Liver (tissue), 9 donors: Measurements from ENCODE around the gene DAD1. TPM values are rescaled to one million over a fixed set of nuclear protein-coding genes. Genes with fewer than 3 reads are reported as not detected.
"Not testable (repeated sequence)": the region's sequence is repeated elsewhere in the genome, so short reads cannot be mapped to it uniquely, and the experiment has no call there.

Experiments used
- DNase-seq: peaks from one replicate; pipeline ENCODE4 v3.0.0-alpha.2; 2017; ENCODE audit warnings: low spot score
- H3K27ac ChIP-seq, 2 donors: one replicate each; pipeline ENCODE4 v1.7.0; 2013; ENCODE audit warnings: inconsistent platforms in 2 of 2, low read length in 2 of 2, control low read depth in 1 of 2, low read depth in 1 of 2, mild to moderate bottlenecking in 1 of 2
- H3K27me3 ChIP-seq, 4 donors: one replicate each; pipeline versions ENCODE4 v1.6.1 to v1.7.0; 2013; ENCODE audit warnings: low read length in 3 of 4, inconsistent platforms in 1 of 4, mild to moderate bottlenecking in 1 of 4, moderate library complexity in 1 of 4; ENCODE audit not compliant: control insufficient read depth in 4 of 4, insufficient read depth in 4 of 4
- H3K36me3 ChIP-seq, 4 donors: one replicate each; pipeline versions ENCODE4 v1.6.1 to v1.7.0; 2013; ENCODE audit warnings: low read length in 3 of 4, mild to moderate bottlenecking in 3 of 4, low read depth in 1 of 4, moderate library complexity in 1 of 4; ENCODE audit not compliant: control insufficient read depth in 4 of 4, insufficient read depth in 3 of 4
- H3K4me1 ChIP-seq, 4 donors: one replicate each; pipeline versions ENCODE4 v1.6.1 to v1.7.0; 2013; ENCODE audit warnings: low read length in 3 of 4, mild to moderate bottlenecking in 3 of 4, moderate library complexity in 1 of 4; ENCODE audit not compliant: control insufficient read depth in 4 of 4, insufficient read depth in 4 of 4
- H3K4me3 ChIP-seq, 3 donors: one replicate each; pipeline versions ENCODE4 v1.6.1 to v1.7.0; 2013; ENCODE audit warnings: low read length in 3 of 3, control low read depth in 1 of 3, low read depth in 1 of 3, mild to moderate bottlenecking in 1 of 3
- H3K9ac ChIP-seq, 2 donors: one replicate each; pipeline ENCODE4 v1.7.0; 2013; ENCODE audit warnings: low read length in 2 of 2, mild to moderate bottlenecking in 2 of 2, moderate library complexity in 2 of 2, control low read depth in 1 of 2, low read depth in 1 of 2
- H3K9me3 ChIP-seq, 4 donors: one replicate each; pipeline versions ENCODE4 v1.6.1 to v1.7.0; 2013; ENCODE audit warnings: low read length in 3 of 4; ENCODE audit not compliant: control insufficient read depth in 4 of 4
- EGR1 ChIP-seq, 2 donors: IDR thresholded peaks; 2 replicates each; pipeline ENCODE4 v1.6.1; 2016 to 2018; ENCODE audit warnings: antibody characterized with exemption in 2 of 2, low read depth in 2 of 2
- FOXA1 ChIP-seq: IDR thresholded peaks from 2 replicates; pipeline ENCODE4 v1.6.1; 2016; ENCODE audit warnings: antibody characterized with exemption
- FOXA2 ChIP-seq: IDR thresholded peaks from 2 replicates; pipeline ENCODE4 v1.6.1; 2016; ENCODE audit warnings: antibody characterized with exemption
- GABPA ChIP-seq, 2 donors: IDR thresholded peaks in 1 of 2; conservative IDR thresholded peaks in 1 of 2; 2 replicates each; pipeline ENCODE4 v1.6.1; 2016; ENCODE audit warnings: antibody characterized with exemption in 2 of 2, mild to moderate bottlenecking in 1 of 2, moderate library complexity in 1 of 2
- NR2F2 ChIP-seq: IDR thresholded peaks from 2 replicates; pipeline ENCODE4 v1.6.1; 2016; ENCODE audit warnings: antibody characterized with exemption
- RXRA ChIP-seq, 2 donors: IDR thresholded peaks; 2 replicates each; pipeline ENCODE4 v1.6.1; 2017 to 2018; ENCODE audit warnings: antibody characterized with exemption in 2 of 2, mild to moderate bottlenecking in 1 of 2
- YY1 ChIP-seq: IDR thresholded peaks from 2 replicates; pipeline ENCODE4 v1.6.1; 2016; ENCODE audit warnings: antibody characterized with exemption, mild to moderate bottlenecking
- WGBS: extraction: QIAGEN DNeasy Blood & Tissue Kit; methylation state at CpG from one replicate; pipeline ENCODE4 v1.1.7; 2013; 5-methylcytosine and 5-hydroxymethylcytosine counted together
- polyA plus RNA-seq, 2 donors: library from polyadenylated mRNA; stranded (reverse) in 1 of 2; unstranded in 1 of 2; fragments of 200-250 nt in 1 of 2; fragments of >200 nt in 1 of 2; fragmentation: Nextera tagmentation in 1 of 2; extraction: Ambion mirVana in 1 of 2; gene quantifications; one replicate each; pipeline versions ENCODE4 v1.2.1 to v1.2.3, GENCODE V29; 2013 to 2015
- total RNA-seq, 2 donors: library from RNA; depleted of rRNA; stranded (reverse); fragments of >200 nt; gene quantifications; one replicate each; pipeline ENCODE4 v1.2.3, GENCODE V29; 2014
- TF ChIP-seq, protein P1 (sequence below): IDR thresholded peaks from 2 replicates; pipeline ENCODE4 v1.6.1; 2016; ENCODE audit warnings: antibody characterized with exemption, mild to moderate bottlenecking
- TF ChIP-seq, protein P2 (sequence below): IDR thresholded peaks from 2 replicates; pipeline ENCODE4 v1.6.1; 2016; ENCODE audit warnings: antibody characterized with exemption
- TF ChIP-seq, protein P3 (sequence below): fragments of 150-350 bp; IDR thresholded peaks from 2 replicates; pipeline ENCODE4 v1.5.1; 2017; ENCODE audit warnings: improper control_type of control experiment, low read depth, low read length; ENCODE audit not compliant: missing input control
- donor health status: healthy.
- donor health status: healthy.
- donor health status: healthy.
- donor health status: healthy.
- donor health status: healthy.

DAD1 gene
- total and polyA plus RNA-seq, 4 donors, result 142 to 254 (median 205) TPM

DNA sequence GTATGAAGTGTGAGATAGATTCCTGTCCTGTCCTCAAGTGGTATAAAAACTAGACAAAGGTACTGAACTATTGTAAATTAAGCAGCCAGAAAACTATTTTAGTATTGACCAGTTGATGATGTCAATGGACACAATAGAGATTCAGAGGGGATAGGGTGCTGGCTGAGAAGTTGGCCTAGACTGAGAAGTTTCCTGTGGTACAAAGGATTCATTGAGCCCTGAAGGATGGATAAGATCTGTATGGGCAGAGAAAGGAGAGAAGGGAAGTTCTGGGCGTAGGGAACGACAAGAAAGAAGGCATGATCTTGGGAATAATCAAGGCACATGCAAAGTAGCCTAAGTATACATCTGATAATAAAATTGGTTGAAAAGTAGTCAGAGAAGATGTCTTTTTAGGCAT lies 44.6 kb downstream of the DAD1 start:
- H3K9me3 ChIP-seq, result no peaks in the 10 kb centered on the region
- H3K36me3 ChIP-seq, result no peaks in the 10 kb centered on the region
- no peak overlapping the region for H3K27ac ChIP-seq
- no peaks in the 10 kb centered on the region for H3K27me3 ChIP-seq
- DNase-seq, result no peak
- no peak overlapping the region for H3K9ac ChIP-seq
- no peak overlapping the region for H3K4me3 ChIP-seq
- TF ChIP-seq FOXA1 (no peak), GABPA (IDR thresholded peaks at IDR 0.05 in 1 of 2, conservative IDR thresholded peaks at IDR 0.05 in 1 of 2) (no peak), FOXA2 (no peak)
- TF ChIP-seq, protein P1, sequence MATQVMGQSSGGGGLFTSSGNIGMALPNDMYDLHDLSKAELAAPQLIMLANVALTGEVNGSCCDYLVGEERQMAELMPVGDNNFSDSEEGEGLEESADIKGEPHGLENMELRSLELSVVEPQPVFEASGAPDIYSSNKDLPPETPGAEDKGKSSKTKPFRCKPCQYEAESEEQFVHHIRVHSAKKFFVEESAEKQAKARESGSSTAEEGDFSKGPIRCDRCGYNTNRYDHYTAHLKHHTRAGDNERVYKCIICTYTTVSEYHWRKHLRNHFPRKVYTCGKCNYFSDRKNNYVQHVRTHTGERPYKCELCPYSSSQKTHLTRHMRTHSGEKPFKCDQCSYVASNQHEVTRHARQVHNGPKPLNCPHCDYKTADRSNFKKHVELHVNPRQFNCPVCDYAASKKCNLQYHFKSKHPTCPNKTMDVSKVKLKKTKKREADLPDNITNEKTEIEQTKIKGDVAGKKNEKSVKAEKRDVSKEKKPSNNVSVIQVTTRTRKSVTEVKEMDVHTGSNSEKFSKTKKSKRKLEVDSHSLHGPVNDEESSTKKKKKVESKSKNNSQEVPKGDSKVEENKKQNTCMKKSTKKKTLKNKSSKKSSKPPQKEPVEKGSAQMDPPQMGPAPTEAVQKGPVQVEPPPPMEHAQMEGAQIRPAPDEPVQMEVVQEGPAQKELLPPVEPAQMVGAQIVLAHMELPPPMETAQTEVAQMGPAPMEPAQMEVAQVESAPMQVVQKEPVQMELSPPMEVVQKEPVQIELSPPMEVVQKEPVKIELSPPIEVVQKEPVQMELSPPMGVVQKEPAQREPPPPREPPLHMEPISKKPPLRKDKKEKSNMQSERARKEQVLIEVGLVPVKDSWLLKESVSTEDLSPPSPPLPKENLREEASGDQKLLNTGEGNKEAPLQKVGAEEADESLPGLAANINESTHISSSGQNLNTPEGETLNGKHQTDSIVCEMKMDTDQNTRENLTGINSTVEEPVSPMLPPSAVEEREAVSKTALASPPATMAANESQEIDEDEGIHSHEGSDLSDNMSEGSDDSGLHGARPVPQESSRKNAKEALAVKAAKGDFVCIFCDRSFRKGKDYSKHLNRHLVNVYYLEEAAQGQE, result no peak
- TF ChIP-seq, protein P2, sequence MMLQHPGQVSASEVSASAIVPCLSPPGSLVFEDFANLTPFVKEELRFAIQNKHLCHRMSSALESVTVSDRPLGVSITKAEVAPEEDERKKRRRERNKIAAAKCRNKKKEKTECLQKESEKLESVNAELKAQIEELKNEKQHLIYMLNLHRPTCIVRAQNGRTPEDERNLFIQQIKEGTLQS, result no peak
- no peaks in the 10 kb centered on the region for H3K4me1 ChIP-seq
- WGBS, result 83% methylated on average over 2 of the region's 2 CpGs

DNA sequence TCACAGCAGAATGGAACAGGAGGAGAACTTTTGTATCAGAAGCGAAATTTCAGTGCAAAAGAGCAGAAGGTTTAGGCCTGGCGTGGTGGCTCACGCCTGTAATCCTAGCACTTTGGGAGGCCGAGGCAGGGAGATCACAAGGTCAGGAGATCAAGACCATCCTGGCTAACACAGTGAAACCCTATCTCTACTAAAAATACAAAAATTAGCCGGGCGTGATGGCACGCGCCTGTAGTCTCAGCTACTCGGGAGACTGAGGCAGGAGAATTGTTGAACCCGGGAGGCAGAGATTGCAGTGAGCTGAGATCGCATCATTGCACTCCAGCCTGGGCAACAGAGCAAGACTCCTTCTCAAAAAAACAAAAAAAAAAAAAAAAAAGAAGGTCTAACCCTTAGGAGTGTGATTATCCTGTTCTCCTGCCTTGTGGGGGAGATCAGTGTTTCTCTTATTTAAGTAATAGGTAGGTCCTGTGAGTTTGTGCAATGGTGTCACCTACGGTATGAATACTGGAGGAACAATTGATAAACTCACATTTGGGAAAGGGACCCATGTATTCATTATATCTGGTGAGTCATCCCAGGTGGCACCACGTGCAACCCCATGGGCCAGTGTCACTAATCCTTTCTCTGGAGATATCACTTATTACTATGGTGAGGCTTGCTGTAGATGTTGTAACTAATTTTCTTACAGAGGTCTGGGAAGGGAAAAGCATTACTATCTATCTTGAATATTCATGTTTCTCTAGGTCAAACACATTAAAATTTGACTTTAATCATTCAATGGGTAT lies 45.3 kb downstream of the DAD1 start:
- WGBS, result 96% methylated on average over 13 of the region's 13 CpGs
- not testable (repeated sequence) for H3K27me3 ChIP-seq, H3K27ac ChIP-seq, H3K4me3 ChIP-seq, H3K9ac ChIP-seq, DNase-seq, H3K9me3 ChIP-seq, H3K4me1 ChIP-seq, H3K36me3 ChIP-seq

DNA sequence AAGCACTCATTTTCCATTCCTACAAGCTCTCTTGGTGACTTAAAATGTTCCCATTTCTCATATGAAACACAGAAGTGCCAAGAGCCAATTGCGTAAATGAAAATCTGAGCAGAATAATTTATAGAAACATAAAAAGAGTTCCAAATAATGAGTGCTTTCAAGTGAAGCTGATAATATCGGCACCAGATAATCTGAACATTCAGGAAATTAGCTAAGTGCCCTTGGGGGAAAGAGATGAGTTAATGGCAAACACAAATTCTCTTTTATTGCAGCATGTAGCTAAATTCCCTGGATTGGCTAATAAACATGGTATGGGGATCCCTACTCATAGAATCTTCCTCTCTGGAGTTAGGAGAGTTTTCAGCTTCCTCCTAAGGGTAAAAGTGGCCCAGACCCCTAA lies 46.7 kb downstream of the DAD1 start:
- no peak overlapping the region for H3K27ac ChIP-seq
- H3K9ac ChIP-seq, result no peak overlapping the region
- no peak for DNase-seq
- H3K4me1 ChIP-seq, result no peaks in the 10 kb centered on the region
- no peaks in the 10 kb centered on the region for H3K27me3 ChIP-seq
- no peaks in the 10 kb centered on the region for H3K9me3 ChIP-seq
- whole genome bisulfite sequencing, result 79% methylated on average over 2 of the region's 2 CpGs
- no peak overlapping the region for H3K4me3 ChIP-seq
- TF ChIP-seq, protein P1, result no peak
- TF ChIP-seq YY1, result no peak
- no peak for TF ChIP-seq FOXA2
- TF ChIP-seq, protein P3, sequence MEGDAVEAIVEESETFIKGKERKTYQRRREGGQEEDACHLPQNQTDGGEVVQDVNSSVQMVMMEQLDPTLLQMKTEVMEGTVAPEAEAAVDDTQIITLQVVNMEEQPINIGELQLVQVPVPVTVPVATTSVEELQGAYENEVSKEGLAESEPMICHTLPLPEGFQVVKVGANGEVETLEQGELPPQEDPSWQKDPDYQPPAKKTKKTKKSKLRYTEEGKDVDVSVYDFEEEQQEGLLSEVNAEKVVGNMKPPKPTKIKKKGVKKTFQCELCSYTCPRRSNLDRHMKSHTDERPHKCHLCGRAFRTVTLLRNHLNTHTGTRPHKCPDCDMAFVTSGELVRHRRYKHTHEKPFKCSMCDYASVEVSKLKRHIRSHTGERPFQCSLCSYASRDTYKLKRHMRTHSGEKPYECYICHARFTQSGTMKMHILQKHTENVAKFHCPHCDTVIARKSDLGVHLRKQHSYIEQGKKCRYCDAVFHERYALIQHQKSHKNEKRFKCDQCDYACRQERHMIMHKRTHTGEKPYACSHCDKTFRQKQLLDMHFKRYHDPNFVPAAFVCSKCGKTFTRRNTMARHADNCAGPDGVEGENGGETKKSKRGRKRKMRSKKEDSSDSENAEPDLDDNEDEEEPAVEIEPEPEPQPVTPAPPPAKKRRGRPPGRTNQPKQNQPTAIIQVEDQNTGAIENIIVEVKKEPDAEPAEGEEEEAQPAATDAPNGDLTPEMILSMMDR, result no peak
- TF ChIP-seq RXRA (IDR thresholded peaks at IDR 0.05), result no peak
- no peak for TF ChIP-seq NR2F2
- TF ChIP-seq, protein P2, result no peak
- TF ChIP-seq EGR1 (IDR thresholded peaks at IDR 0.05; ENCODE audit: low read depth in 2 of 2), result no peak
- no peaks in the 10 kb centered on the region for H3K36me3 ChIP-seq
